Measurements from ENCODE around the gene SKIC8.

SKIC8 gene

DNA sequence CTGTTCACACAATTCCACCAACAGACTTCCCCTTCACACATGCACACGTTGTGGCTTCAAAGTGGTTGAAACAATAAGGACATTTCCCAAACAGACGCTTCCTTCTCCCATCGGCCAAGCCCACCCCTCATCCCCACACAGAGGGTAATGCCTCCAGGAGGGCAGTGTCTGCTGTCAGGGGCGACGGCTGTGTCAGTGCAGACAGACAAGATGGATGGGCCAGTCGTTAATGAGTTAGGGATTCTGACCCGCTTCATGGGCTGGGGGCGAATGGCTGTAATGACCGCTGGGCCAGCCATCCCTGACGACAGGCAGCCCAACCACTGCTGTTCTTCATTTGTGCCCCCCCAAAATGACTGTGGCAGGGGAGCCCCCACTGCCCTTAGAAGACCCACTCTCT is 20.2 kb upstream of the SKIC8 start:
- FAIRE-seq (no peak), DNase-seq (ENCODE audit: insufficient read length) (no peak)
- TF ChIP-seq POLR2AphosphoS5 (IDR thresholded peaks at IDR 0.05; ENCODE audit: low read depth, low read length) = no peak
- TF ChIP-seq POLR2A (IDR thresholded peaks at IDR 0.05; ENCODE audit: low read depth, low read length) = no peak
- no peak for TF ChIP-seq TAF1 (IDR thresholded peaks at IDR 0.05; ENCODE audit: borderline replicate concordance, low read depth, low read length)

DNA sequence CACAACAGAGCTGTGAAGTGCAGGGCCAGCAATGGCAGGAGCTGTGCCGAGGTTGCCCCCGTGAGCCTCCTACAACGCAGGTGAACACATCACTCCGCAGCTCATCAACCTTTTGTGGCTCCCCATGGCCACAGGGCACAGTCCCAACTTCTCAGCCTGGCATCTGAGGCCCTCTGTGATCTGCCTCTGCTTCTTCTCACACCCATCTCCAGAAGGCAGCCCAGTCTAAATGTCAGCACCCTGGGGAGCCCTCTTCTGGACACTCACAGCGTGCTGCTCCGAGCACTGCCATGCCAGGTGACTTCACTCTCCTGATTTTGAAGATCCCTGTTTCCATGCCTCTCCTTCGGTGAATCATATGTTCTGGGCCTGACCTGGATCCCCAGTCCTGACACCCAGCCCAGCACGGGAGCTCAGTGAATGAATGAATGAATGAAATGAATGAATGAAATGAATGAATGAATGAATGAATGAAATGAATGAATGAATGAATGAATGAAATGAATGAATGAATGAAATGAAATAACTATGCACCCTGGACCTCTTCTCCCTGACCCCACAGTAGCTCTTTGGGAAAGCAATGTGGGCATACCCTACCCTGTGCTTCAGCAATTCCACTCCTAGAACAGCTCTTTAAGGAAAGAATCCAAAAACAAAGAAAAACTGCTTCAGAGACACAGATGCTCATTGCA is 17.9 kb upstream of the SKIC8 start:
- DNase-seq (ENCODE audit: insufficient read length) (no peak), FAIRE-seq (no peak)

DNA sequence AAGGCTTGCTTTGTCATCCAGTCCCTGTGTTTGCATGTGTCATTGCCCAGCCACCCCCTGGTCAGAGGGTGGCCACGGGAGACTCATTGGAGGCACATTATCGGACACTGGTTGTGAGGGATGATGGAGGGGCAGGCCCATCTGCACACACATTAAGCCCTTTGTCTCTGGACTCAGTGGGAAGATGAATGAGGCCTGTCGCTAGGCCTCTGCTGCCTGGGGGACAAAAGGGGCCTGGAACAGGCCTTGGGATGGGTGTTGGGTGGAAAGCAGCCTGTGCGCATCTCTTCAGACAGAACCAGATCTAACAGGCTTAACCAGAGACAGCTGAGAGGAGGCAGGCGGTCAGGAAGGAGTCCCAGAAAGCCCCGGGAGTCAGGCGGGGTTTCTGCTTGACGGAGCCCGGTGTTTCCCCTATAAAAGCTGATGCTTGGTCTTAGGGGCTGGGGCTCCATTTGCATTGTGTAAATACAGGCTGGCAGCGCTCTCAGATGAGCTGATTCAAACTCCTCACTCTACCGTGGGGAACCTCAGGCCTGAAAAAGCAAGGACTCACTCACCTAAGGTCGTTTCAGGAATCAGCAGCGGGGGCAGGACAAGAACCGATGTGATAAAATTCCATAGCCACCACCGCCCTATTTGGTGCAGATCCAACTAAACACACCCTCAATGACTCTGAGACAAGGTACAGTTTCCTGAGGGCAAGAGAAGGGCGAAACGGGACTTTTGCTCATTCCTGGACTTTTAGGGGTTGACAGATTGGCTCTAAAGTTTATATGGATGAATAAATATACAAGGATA is 17.1 kb upstream of the SKIC8 start:
- no peak for DNase-seq (ENCODE audit: insufficient read length)
- TF ChIP-seq TAF1 (IDR thresholded peaks at IDR 0.05; ENCODE audit: borderline replicate concordance, low read depth, low read length) (no peak), POLR2A (IDR thresholded peaks at IDR 0.05; ENCODE audit: low read depth, low read length) (no peak), POLR2AphosphoS5 (IDR thresholded peaks at IDR 0.05; ENCODE audit: low read depth, low read length) (no peak)
- peak; percentile 30 for FAIRE-seq

More for the DNA sequence above, 17.9 kb upstream of the SKIC8 start:
- TF ChIP-seq POLR2AphosphoS5 (IDR thresholded peaks at IDR 0.05; ENCODE audit: low read depth, low read length) (no peak), TAF1 (IDR thresholded peaks at IDR 0.05; ENCODE audit: borderline replicate concordance, low read depth, low read length) (no peak), POLR2A (IDR thresholded peaks at IDR 0.05; ENCODE audit: low read depth, low read length) (no peak)

- FAIRE-seq (peak; percentile 9), DNase-seq (ENCODE audit: insufficient read length) (no peak)
- TF ChIP-seq POLR2A (IDR thresholded peaks at IDR 0.05; ENCODE audit: low read depth, low read length) = no peak
- TF ChIP-seq POLR2AphosphoS5 (IDR thresholded peaks at IDR 0.05; ENCODE audit: low read depth, low read length) = no peak
- no peak for TF ChIP-seq TAF1 (IDR thresholded peaks at IDR 0.05; ENCODE audit: borderline replicate concordance, low read depth, low read length)
These were observed 16.4 kb upstream of the SKIC8 start for GRCh38 chr15:78315686-78316282.

- FAIRE-seq = no peak
- TF ChIP-seq POLR2A (IDR thresholded peaks at IDR 0.05; ENCODE audit: low read depth, low read length) = no peak
- TF ChIP-seq POLR2AphosphoS5 (IDR thresholded peaks at IDR 0.05; ENCODE audit: low read depth, low read length) = no peak
- TF ChIP-seq TAF1 (IDR thresholded peaks at IDR 0.05; ENCODE audit: borderline replicate concordance, low read depth, low read length) = no peak
- DNase-seq (ENCODE audit: insufficient read length) = no peak
These were observed 14.8 kb upstream of the SKIC8 start for GRCh38 chr15:78314181-78314581.

- FAIRE-seq (no peak), DNase-seq (ENCODE audit: insufficient read length) (no peak)
- TF ChIP-seq POLR2A (IDR thresholded peaks at IDR 0.05; ENCODE audit: low read depth, low read length) (no peak), POLR2AphosphoS5 (IDR thresholded peaks at IDR 0.05; ENCODE audit: low read depth, low read length) (no peak), TAF1 (IDR thresholded peaks at IDR 0.05; ENCODE audit: borderline replicate concordance, low read depth, low read length) (no peak)
These were observed 14.0 kb upstream of the SKIC8 start for GRCh38 chr15:78313383-78313782.

- FAIRE-seq (no peak), DNase-seq (ENCODE audit: insufficient read length) (no peak)
- no peak for TF ChIP-seq POLR2AphosphoS5 (IDR thresholded peaks at IDR 0.05; ENCODE audit: low read depth, low read length)
- no peak for TF ChIP-seq TAF1 (IDR thresholded peaks at IDR 0.05; ENCODE audit: borderline replicate concordance, low read depth, low read length)
- TF ChIP-seq POLR2A (IDR thresholded peaks at IDR 0.05; ENCODE audit: low read depth, low read length) = no peak
These were observed 13.5 kb upstream of the SKIC8 start for GRCh38 chr15:78312957-78313356.

DNA sequence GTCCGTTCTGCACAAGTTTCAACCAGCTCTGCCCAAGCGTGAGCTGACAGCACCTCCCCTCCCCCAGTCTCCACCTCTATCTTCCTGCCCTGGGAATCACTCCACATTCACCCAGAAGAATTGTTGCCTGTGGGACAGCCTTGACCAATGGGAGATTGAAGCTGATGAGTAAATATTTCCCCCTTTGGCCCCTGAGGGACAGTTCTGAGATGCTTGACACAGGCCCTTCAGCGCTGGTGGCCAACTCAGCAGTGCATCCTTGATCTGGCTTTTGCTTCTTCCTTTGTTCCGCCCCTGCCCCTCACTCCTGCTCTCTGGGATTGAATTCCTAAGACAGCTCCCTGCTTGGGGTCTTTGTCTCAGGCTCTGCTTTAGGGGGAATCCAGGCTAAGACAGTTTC is 13.1 kb upstream of the SKIC8 start:
- TF ChIP-seq POLR2A (IDR thresholded peaks at IDR 0.05; ENCODE audit: low read depth, low read length) (no peak), POLR2AphosphoS5 (IDR thresholded peaks at IDR 0.05; ENCODE audit: low read depth, low read length) (no peak), TAF1 (IDR thresholded peaks at IDR 0.05; ENCODE audit: borderline replicate concordance, low read depth, low read length) (no peak)
- DNase-seq (ENCODE audit: insufficient read length) = no peak
- FAIRE-seq = no peak

- FAIRE-seq = no peak
- TF ChIP-seq TAF1 (IDR thresholded peaks at IDR 0.05; ENCODE audit: borderline replicate concordance, low read depth, low read length) = no peak
- no peak for TF ChIP-seq POLR2AphosphoS5 (IDR thresholded peaks at IDR 0.05; ENCODE audit: low read depth, low read length)
- TF ChIP-seq POLR2A (IDR thresholded peaks at IDR 0.05; ENCODE audit: low read depth, low read length) = no peak
- no peak for DNase-seq (ENCODE audit: insufficient read length)
These were observed 11.9 kb upstream of the SKIC8 start for GRCh38 chr15:78311292-78311691.

DNA sequence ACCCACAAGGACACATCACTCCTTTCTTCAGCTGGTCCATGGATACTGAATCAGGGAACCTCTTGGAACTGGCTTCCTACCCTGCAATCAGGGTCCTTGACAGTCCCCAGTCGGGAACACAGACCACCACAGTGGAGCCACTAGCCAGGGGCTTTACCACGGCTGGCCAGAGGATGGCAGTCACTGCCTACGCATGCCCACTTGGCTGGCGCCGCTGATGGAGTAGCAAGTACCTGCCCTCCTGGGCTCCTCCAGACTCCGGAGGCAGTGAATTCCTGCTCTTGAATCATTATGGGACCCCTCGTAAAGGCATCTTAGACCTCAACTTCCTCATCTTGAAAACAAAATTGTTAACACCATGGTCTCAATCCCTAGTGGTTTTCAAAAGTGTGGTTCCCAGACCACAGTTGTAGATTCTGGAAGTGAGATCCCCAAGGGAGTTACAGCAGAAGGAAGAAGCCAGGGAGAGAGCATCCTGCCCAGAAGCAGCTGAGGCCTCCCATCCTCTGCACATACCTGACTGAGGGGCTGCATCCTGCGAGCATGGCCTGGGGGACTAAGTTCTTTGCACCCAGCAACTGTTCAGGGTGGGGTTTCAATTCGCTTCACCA is 9.1 kb upstream of the SKIC8 start:
- FAIRE-seq = no peak
- TF ChIP-seq POLR2AphosphoS5 (IDR thresholded peaks at IDR 0.05; ENCODE audit: low read depth, low read length) (no peak), POLR2A (IDR thresholded peaks at IDR 0.05; ENCODE audit: low read depth, low read length) (no peak), TAF1 (IDR thresholded peaks at IDR 0.05; ENCODE audit: borderline replicate concordance, low read depth, low read length) (no peak)
- peak; percentile 53 for DNase-seq (ENCODE audit: insufficient read length)

- FAIRE-seq (no peak), DNase-seq (ENCODE audit: insufficient read length) (no peak)
- TF ChIP-seq TAF1 (IDR thresholded peaks at IDR 0.05; ENCODE audit: borderline replicate concordance, low read depth, low read length) (no peak), POLR2A (IDR thresholded peaks at IDR 0.05; ENCODE audit: low read depth, low read length) (no peak), POLR2AphosphoS5 (IDR thresholded peaks at IDR 0.05; ENCODE audit: low read depth, low read length) (no peak)
These were observed 8.6 kb upstream of the SKIC8 start for GRCh38 chr15:78307976-78308375.

All from GM12892 (cell line).